ENCODE results near the gene C1orf141.
"Not testable (repeated sequence)": the region's sequence is repeated elsewhere in the genome, so short reads cannot be mapped to it uniquely, and the experiment has no call there.

The C1orf141 gene

DNA sequence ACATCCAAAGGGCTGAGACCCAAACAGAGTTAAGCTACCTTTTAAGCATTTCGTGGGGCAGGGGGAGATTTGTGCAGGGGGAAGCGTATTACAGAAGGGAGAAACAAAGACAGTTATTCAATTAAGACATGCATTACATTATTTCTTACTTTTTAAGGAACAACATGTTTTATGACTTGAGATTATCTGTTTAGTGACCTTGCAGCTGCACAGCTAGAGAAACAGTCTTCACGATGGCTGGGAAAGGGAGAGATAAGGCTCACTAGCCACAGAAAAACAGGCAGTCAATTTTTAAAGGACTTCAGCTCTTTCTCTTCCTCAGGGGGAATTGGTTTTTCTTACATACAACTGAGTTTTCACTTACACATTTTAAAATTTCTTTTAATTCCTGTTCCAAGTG, 7.1 kb upstream of the C1orf141 start:
- not testable (repeated sequence) for DNase-seq

DNA sequence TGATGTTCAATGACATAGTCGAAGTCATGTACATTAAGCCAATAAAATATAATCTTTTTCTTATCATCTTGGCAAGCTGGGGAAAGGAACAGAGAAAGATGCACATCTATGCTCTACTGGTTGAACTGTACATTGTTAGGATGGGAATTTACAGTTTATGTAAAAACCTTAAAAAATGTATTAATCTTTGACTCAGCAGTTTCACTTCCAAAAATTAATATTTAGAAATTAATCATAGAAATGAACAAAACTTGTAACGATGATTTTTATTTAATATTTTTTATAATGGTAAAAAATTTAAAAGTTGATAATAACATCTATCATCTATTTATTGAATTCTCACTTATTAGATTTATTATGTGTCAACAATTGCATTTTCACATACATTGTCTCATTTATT, 5.7 kb upstream of the C1orf141 start:
- no peak for DNase-seq

DNA sequence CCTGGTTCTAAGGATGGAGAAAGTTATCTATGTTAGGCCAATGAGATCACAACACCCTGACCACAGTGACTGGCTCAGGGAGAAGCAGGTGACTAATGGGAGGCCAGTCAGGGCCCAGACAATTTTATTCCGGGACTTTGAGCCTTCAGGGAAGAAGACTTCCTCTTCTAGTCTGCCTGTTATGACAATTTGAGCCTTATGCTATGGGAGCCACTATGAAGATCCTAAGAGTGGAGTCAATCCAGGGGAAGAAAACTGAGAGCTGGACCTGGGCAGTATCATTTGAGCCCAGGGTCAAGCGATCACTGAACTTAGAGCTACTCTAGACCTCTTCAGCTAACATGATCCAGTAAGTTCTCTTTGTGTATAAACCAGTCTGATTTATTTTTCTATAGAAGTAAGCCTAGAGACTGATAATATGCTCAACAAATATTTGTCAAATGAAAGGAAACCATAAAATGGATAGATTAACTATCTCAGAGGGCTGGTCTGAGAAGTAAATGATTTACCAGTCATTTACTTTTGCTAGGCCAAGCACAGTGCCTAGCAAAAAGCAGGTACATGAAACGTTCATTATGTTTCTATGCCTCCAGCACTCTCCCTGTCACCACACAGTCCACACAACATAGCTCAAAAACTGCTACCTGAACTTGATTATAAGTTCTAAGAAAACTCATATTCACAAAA, 4.2 kb upstream of the C1orf141 start:
- DNase-seq: no peak

DNA sequence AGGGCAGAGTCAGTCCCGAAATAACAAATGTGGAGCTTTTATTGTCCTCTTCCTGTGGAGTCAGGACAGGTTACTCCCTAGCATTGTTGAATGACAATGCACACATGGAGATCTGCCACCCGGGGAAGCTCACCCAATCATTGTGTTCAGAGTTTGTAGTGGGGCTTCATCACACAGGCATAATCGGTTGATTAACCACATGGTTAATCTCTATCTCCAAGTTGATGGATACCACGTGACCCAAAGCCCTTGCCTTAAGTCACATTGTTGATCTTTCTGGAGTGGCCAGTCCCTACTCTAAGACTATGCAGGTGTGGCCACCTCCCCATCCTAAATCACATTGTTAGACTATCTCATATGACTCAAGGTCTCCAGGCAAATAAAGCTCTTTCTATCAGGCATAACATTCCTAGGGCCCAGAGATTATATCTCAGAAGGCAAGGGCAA, 2.6 kb upstream of the C1orf141 start:
- no peak for DNase-seq

DNA sequence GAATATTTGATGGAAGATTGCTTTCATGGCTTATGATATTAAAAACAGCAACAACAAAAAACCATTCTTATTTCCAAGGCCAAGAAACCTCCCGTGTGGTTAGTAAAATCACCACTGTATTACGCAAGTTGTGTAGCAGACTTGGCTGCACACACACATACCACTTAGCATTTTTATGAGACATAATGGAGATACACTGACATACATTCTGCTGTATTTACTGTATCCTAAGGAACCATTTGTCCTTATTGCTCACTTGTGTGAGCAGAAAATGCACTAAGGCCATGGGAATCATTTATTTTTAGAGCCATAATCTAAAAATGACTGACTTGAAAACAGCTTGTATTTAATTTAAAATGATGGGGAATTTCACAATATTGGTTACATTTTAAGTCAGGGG, 584 bp upstream of the C1orf141 start:
- peak; percentile 88 for DNase-seq

DNA sequence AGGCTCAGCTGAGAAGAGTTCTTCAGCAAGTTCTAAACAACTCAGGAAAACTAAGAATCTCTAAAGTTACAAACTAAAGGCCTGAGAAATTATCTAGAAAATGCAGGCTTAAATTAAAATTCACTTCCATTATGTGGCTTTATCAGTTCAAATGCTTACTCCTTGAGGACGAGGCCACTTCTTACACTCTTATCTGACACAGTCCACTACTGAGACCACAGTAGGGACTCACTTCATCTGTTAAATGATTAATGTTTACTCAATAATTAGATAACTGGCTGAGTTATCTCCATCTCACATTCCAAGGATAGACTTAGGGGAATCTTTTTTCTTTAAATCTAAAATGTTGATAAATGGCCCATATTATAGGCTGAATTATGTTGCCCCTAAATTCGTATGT, 1.6 kb downstream of the C1orf141 start:
- no peak for DNase-seq

DNA sequence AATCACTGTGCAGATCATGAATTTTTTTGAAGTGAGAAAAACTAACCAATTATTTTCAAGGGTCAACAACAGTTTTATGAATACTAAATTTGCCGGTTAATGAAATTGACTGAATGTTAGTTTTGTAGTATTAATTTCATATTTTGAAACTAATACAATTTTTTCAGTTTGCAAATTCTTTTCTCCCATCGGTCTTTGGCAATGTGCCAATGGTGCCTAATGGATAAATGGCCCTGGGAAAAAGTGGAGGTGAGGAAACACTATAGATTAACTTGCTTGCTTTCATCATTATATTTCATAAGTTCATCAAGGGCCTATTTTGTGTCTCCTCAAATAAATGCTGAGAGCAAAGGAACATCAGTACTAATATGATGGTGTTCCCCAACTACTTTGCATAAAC, 4.1 kb downstream of the C1orf141 start:
- DNase-seq: no peak

DNA sequence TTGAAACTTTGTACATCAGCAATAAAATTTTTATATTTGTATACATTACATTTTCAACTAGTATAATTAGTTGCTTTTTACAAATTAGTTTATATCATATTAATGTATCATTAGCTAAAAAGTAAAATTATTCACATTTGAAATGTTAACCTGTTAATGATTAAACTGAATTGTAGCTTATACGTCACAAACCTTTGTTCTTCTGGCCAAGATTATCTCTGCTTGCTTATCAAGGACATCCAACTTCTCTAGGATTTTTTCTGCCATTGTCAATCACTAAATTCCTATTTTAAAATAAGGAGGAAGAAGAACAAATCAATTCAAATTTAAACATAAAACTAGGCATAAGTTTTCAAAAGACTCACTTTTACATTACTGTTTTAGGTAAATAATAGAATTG, 7.8 kb downstream of the C1orf141 start:
- no peak for DNase-seq

DNA sequence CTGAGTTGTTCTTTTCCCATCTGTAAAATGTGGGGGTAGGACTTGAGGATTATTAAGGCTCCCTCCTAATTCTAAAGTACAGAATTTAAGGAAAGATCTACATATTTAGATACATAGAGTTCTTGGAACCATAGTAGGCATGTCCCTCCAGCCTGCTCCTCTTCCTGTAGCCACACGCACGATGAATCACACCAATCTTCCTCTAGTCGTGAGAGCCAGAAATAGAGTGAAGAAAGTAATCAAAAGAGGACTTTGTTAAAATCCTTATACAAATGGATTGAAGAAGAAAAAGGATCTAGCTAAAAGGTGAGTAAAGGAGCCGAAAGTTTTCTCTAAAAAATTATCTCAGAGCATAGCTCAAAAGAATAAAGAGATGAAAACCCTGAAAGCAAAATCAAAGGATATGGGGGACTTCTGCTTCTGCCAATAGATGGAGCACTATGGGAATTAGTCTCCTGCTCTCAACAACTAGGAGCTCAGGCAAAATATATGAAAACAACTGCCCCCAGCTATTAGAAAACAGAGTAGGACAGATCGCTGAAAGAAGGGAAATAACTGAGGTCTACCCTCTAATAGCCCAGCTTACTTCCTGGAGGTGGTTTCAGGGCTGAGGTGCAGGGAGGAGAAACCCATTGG, 8.5 kb downstream of the C1orf141 start:
- peak; percentile 13 for DNase-seq

DNA sequence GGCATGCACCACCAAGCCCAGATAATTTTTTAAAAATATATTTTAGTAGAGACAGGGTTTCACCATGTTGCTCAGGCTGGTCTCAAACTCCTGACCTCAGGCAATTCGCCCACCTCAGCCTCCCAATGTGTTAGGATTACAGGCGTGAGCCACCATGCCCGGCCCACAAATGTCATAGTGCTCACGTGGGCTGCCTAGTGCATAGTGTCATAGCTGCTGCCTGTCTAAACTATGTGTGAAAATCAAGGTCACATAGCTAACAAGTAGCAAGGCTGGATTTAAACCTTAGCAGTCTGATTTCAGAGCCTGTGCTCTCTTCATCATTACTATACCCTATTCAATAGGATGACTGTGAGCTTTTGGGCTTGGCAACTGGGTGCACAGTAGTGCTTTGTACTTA, 10.3 kb downstream of the C1orf141 start:
- no peak for DNase-seq

DNA sequence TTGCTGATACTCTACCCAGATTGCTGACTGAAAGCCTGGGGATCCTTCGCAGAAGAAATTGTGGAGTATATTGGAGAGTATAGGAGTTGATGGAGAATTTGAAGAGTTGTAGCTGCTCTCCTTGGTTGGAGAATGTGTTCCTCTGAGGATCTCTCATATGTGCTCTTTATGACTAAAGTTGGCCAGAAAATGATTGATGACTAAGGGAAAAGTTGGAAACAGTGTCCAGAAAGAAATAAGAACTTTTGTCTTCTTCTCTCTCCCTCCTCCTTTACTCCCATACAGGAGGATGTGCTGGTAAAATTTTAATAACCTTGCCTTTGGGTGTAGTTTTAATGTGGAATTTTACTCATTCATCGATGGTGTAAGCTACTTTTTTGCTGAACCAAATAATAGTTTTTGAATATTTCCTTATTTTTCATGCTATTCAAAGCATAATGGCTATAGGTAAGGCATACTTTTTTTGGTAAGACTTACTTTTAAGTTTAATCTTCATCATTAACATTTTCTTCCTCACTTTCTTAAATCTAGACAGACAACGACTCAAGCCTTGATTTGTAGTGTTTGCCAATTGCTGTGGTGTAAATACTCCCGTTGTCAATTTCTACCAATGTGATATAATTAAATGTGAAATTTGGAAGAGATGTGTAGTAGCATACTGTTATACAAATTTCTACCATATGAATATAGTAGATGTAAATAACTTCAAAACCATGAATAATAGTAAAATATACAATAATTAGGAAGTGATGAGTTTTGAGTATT, 13.7 kb downstream of the C1orf141 start:
- DNase-seq: no peak

DNA sequence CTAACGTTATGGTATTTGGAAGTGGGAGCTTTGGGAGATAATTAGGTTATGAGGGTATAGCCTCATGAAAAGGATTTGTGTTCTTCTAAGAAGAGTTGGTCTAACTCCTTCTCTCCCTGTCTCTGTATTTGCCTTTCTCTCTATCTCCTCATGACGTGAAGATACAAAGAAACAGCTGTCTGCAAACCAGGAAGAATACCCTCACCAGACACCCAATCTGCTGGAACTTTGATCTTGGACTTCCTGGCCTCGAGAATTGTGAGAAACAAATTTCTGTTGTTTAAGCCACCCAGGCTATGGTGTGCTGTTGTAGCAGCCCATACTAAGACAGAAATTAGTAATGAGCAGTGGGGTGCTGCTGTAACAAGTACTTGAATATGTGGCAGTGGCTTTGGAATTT, 16.1 kb downstream of the C1orf141 start:
- DNase-seq: no peak

DNA sequence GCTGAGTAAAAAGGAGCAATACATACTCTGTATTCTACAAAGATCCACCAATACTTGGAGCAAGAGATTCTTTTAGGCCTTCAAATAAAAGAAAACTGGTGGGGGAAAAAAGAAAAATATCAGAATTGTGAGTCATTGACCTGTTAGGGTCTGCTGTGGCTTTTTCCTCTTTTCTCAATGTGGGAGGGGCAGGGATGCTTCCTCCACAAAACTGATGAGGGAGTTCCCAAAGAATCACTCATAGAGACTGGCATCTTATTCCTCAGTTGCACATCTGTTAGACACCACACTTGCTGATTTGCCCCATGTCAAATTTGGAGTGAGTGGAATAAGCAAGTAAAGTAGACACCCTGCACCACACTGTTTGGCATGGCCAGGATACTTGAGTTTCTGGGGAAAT, 16.6 kb downstream of the C1orf141 start:
- peak; percentile 14 for DNase-seq

DNA sequence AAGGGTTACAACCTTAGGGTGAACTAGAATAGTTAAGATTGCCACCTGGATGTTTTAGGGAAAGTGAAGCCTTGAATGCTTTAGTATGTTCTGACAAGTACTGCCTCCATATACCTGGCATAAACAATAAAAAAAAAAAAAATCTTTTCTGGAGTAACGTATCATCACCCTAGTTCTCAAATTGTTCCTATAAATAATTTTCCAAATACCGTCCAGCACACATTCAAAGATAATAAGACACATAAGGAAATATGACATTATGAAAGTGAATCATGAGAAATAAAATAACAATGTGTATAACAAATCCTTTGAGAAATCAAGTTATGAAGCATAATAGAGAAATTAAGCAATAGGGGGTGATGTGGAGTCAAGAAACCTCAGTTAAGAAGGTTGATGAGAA, 20.6 kb downstream of the C1orf141 start:
- no peak for DNase-seq

DNA sequence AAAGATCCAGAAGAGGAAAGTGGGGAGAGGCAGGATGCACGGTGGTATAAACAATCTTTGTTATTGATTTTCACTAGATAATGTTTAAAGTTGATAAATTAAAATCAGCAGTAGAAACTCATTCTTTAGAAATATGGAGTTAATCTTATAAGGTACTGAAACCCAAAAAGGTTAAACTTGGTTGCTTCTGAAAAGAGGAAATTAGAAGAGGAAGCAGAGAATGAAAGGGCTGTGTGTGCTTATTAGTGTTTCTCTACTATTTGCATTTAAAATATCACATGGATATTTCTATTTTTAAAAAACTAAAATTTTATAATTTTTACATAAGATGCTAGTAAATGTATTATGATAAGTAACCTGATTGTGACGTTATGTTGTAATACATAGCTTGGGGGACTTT, 24.4 kb downstream of the C1orf141 start:
- no peak for DNase-seq

DNA sequence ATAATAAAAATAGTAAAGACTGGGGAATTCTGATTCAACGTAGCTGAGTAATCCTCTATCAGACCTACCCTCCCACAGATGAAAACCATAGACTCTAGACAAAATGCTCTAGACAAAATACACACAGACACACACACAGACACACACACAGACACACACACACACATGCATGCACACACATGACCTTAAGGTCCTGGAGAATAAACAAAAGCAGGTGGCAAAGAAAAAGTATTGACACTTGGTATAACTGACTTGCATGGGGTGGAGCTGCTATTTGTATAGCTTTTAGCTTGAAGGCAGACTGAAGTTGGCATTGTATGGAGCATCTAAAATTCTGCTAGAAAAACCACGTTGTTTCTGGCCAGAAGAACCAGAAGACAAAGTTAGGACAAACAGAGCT, 29.3 kb downstream of the C1orf141 start:
- DNase-seq: no peak

DNA sequence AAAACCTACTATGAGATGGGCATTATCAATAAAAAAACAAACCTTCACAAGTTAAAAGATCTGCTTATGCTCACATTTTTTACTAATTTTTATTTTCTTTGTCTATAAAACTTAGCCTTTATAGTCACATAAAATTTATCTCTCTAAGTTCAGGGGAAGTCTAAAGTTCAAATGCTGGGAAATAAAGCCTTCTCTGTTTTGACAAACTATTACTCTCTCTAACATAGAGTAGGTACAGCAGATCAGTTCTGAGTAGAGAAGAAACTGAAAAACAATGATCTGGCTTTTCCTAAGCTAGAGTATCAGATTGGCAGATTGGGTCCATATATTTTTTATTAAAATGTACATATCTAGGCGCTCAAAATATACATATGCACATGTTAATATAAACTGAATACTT, 31.2 kb downstream of the C1orf141 start:
- DNase-seq: no peak

DNA sequence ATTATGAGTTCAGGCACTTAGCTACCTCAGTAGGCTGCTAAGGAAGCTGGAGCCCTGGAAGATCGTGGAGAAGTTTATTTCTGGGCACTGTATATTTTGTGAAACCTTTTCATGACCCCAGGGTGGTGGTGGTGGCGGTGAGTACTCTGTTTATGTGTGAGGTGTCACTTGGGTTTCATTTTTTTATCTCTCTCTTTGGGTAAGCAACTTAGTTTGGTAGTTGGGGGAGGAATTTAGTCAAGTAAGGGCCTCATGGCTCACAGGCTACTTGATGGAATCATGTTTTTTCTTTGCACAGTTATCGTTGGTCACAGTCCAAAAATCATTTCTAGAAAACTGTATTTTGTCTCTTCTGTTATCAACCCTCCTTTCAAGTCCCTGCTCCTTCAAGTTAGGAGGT, 33.9 kb downstream of the C1orf141 start:
- no peak for DNase-seq

DNA sequence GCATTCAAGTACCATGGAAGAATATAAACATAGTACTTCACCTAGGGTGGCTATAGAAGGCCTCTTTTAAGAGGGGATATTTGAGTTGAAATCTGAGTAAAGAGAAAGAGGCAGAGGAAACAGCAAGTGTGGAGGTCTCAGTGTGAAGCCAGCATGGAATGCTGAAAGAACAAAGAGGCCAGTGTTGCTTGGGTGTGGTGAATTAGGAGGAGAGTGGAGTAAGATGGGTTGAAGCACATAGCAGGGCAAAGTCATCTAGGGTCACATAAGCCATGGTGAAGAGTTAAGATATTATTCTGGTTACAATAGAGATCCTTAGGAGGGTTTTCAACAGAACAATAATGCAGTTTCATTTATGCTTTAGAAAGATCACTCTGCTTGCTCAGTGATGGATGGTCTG, 37.5 kb downstream of the C1orf141 start:
- DNase-seq: no peak

DNA sequence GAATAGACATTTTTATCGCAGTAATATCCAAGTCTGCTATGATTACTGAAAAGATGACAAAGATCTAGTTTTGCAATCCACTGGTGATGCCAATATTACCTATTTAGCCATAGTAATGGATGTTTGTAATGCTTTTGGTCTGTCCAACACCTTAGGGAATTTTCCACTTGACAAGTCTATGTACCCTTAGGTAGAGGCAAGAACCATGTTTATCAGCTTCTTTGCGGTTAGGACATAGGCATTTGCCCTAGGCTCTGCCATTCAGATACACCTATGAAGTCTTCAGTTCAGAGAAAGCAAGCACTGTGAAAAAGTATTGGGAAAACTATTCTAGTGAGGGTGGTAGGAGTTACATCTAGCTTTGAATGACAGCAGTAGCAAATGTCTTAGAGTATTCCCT, 40.6 kb downstream of the C1orf141 start:
- DNase-seq: no peak

DNA sequence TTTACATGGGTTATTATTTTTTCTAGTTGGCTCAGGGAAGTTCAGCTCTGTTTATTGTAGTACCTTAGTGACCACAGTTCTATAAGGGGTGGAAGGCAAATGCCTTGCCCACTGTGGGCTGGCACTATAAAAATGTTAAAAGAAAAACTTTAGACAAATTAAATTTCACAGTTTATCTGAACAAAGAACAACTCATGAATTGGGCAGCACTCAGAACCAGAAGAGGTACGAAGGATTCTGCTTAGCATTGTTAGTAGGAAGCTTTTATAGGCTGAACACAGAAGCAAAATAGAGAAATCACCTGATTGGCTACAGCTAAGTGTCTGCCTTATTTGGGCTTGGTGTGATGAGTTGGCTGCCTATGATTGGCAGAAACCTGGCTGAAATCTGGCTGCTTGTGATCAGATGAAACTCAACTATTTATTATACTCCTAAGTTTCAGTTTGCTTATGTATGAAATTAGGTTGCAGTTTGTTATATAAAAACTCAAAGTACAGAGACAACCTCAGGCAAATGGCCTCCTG, 45.0 kb downstream of the C1orf141 start:
- DNase-seq: no peak

DNA sequence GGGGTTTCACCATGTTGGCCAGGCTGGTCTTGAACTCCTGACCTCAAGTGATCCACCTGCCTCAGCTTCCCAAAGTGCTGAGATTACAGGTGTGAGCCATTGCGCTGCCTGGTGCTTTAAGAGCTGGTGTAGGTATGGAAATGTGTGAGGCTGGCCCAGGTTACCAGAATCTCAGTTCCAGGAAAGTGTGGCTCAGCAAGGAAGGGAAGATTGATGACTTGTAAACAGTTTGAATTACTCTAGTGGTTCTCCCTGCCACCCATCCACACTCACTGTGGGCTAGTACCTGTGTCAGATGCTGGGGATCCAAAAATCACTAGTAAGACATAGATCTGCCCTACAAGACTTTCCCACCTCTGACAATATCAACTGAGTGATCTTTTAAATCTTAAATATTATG, 46.3 kb downstream of the C1orf141 start:
- DNase-seq: no peak

DNA sequence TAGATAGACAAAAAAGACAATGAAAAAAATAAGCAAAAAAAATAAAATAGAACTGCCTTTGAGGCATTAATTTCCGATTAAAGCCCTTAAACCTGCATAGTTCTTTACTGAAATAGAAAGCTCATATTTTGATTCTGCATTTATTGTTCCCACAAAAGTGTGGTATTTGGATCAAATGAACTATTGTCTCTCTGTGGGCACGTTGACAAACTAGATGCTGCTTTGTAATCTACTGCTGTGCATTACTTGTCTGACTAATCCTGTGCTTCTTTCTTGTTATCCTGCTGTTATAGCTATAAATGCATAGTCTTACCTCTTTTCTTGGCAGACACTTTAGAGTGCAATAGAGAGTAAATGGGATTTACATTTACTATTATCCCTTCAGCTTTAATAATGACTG, 49.4 kb downstream of the C1orf141 start:
- DNase-seq: no peak

DNA sequence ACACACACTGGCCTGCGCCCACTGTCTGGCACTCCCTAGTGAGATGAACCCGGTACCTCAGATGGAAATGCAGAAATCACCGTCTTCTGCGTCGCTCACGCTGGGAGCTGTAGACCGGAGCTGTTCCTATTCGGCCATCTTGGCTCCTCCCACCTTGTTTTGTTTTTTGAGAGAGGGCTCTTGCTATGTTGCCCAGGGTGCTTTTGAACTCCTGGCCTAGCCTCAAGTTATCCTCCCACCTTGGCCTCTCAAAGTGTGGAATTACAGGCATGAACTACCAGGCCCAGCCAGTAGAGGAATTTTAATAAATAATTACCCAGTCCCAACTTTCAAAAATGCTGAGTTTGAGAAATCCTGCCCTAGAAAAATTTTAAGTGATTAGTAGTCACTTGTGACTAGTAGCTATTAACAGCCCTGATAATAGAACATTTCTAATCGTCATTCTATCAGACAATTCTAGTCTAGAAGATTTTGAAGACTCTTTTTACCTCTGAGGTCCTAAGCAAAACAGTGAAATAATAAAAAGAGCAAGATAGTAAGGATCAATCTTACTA, 49.9 kb downstream of the C1orf141 start:
- no peak for DNase-seq
